BE2C (cell line): ENCODE data around the gene ADGRG6.

Experiments
- DNase-seq: peaks from one replicate; pipeline ENCODE4 v3.0.0-alpha.2; 2020
- H3K27me3 ChIP-seq: fragments of 250-450 bp; sonication (Bioruptor Pico); 2 replicates; pipeline ENCODE4 v1.5.1; 2020; ENCODE audit warnings: mild to moderate bottlenecking
- H3K36me3 ChIP-seq: fragments of 250-450 bp; sonication (Bioruptor Pico); 2 replicates; pipeline ENCODE4 v1.5.1; 2020; ENCODE audit warnings: mild to moderate bottlenecking
- H3K4me1 ChIP-seq: fragments of 250-450 bp; sonication (Bioruptor Pico); 2 replicates; pipeline ENCODE4 v1.5.1; 2020
- H3K4me3 ChIP-seq: 2 replicates; pipeline ENCODE4 v1.5.1; 2011; ENCODE audit warnings: low read depth, low read length
- H3K9me3 ChIP-seq: fragments of 250-450 bp; sonication (Bioruptor Pico); 2 replicates; pipeline ENCODE4 v1.5.1; 2020
- CTCF ChIP-seq: IDR thresholded peaks from 2 replicates; pipeline ENCODE4 v1.5.1; 2012; ENCODE audit warnings: mild to moderate bottlenecking, low read depth, low read length

The ADGRG6 gene

GRCh38 chr6:142297996-142298753, 3.6 kb upstream of the ADGRG6 start:
- H3K4me1 ChIP-seq: no peaks in the 10 kb centered on the region
- H3K27me3 ChIP-seq: peaks cover 27% of the 10 kb centered on the region
- H3K9me3 ChIP-seq: no peaks in the 10 kb centered on the region
- H3K4me3 ChIP-seq: no peak overlapping the region
- TF ChIP-seq CTCF: no peak
- H3K36me3 ChIP-seq: no peaks in the 10 kb centered on the region
- DNase-seq: no peak

GRCh38 chr6:142300302-142300701, 1.5 kb upstream of the ADGRG6 start:
- peaks cover 27% of the 10 kb centered on the region for H3K27me3 ChIP-seq
- no peak overlapping the region for H3K4me3 ChIP-seq
- no peaks in the 10 kb centered on the region for H3K4me1 ChIP-seq
- H3K9me3 ChIP-seq: no peaks in the 10 kb centered on the region
- TF ChIP-seq CTCF: no peak
- DNase-seq: no peak
- H3K36me3 ChIP-seq: no peaks in the 10 kb centered on the region

- Histone ChIP-seq H3K36me3 (no peaks in the 10 kb centered on the region), H3K9me3 (no peaks in the 10 kb centered on the region), H3K27me3 (peaks cover 27% of the 10 kb centered on the region), H3K4me3 (no peak overlapping the region), H3K4me1 (no peaks in the 10 kb centered on the region)
- TF ChIP-seq CTCF: no peak
- DNase-seq: no peak
Observed at GRCh38 chr6:142300758-142301650, 803 bp upstream of the ADGRG6 start.

- Histone ChIP-seq H3K9me3 (no peaks in the 10 kb centered on the region), H3K36me3 (no peaks in the 10 kb centered on the region), H3K4me3 (no peak overlapping the region), H3K4me1 (no peaks in the 10 kb centered on the region), H3K27me3 (peaks cover 27% of the 10 kb centered on the region)
- no peak for TF ChIP-seq CTCF
- DNase-seq: no peak
Observed at GRCh38 chr6:142302421-142303175, 791 bp downstream of the ADGRG6 start.

- H3K27me3 ChIP-seq: peaks cover 27% of the 10 kb centered on the region
- H3K9me3 ChIP-seq: no peaks in the 10 kb centered on the region
- no peak overlapping the region for H3K4me3 ChIP-seq
- no peak for TF ChIP-seq CTCF
- no peaks in the 10 kb centered on the region for H3K36me3 ChIP-seq
- DNase-seq: no peak
- no peaks in the 10 kb centered on the region for H3K4me1 ChIP-seq
Observed at GRCh38 chr6:142303176-142303533, 1.3 kb downstream of the ADGRG6 start.
